Ovary (tissue), 9 donors: ENCODE measurements around the gene BRIP1. TPM values are rescaled to one million over a fixed set of nuclear protein-coding genes. Genes with fewer than 3 reads are reported as not detected.
"Not testable (repeated sequence)": the region's sequence is repeated elsewhere in the genome, so short reads cannot be mapped to it uniquely, and the experiment has no call there.

Experiments
- DNase-seq, 5 donors: peaks; one replicate each; pipeline ENCODE4 v3.0.0-alpha.2; 2019 to 2020
- H3K27ac ChIP-seq, 2 donors: fragments of 200-600 bp; one replicate each; pipeline versions ENCODE4 v1.5.1 to v1.8.0; 2019 to 2022
- H3K27me3 ChIP-seq: fragments of 200-600 bp; one replicate; pipeline ENCODE4 v1.8.0; 2022
- H3K36me3 ChIP-seq: fragments of 200-600 bp; sonication (generic); one replicate; pipeline ENCODE4 v1.5.1; 2019
- H3K4me1 ChIP-seq: one replicate; pipeline ENCODE4 v1.8.1; 2013; ENCODE audit warnings: mild to moderate bottlenecking, moderate library complexity; ENCODE audit not compliant: insufficient read depth
- H3K4me3 ChIP-seq: fragments of 200-600 bp; sonication (generic); one replicate; pipeline ENCODE4 v1.5.1; 2017
- H3K9me3 ChIP-seq, 2 donors: fragments of 200-600 bp in 1 of 2; sonication (generic) in 1 of 2; one replicate each; pipeline versions ENCODE4 v1.5.1 to v1.8.1; 2013 to 2019; ENCODE audit warnings: mild to moderate bottlenecking in 1 of 2, moderate library complexity in 1 of 2
- CTCF ChIP-seq, 3 donors: fragments of 450-650 bp in 2 of 3; fragments of 200-600 bp in 1 of 3; IDR thresholded peaks; one replicate each; pipeline versions ENCODE4 v1.5.1 to v1.8.0; 2016 to 2022; ENCODE audit warnings: antibody characterized with exemption in 3 of 3, mild to moderate bottlenecking in 1 of 3
- EP300 ChIP-seq: sonication (generic); formaldehyde crosslinking; IDR thresholded peaks from one replicate; pipeline ENCODE4 v1.6.1; 2017; ENCODE audit warnings: antibody characterized with exemption
- POLR2A ChIP-seq: fragments of 450-650 bp; IDR thresholded peaks from one replicate; pipeline ENCODE4 v1.6.1; 2017; ENCODE audit warnings: antibody characterized with exemption, mild to moderate bottlenecking, moderate library complexity
- WGBS, 3 donors: extraction: QIAGEN DNeasy Blood & Tissue Kit in 1 of 3; methylation state at CpG; one replicate each; pipeline versions ENCODE4 v1.1.5 to v1.1.7; 2013 to 2017; 5-methylcytosine and 5-hydroxymethylcytosine counted together
- intact Hi-C, 4 donors: fragments of 100-400 bp; cut with DNase I; formaldehyde crosslinking; loops; one replicate each; pipeline versions ENCODE4 v1.11.0 to v1.15.1; 2022 to 2023
- polyA plus RNA-seq, 2 donors: library from polyadenylated mRNA; stranded (reverse); fragments of 200-250 nt in 1 of 2; fragments of 350-450 nt in 1 of 2; fragmentation: Illumina TruSeq in 1 of 2; extraction: RNeasy Lipid Tissue Mini Kit (QIAGEN cat#74804) in 1 of 2; gene quantifications; one replicate each; pipeline ENCODE4 v1.2.3, GENCODE V29; 2013 to 2014
- total RNA-seq, 7 donors: library from RNA; depleted of rRNA in 2 of 7; stranded (reverse); fragments of >200 nt in 2 of 7; fragmentation: NEBNext Ultra II Directional in 3 of 7; extraction: Animal tissue kit (Norgen Biotek cat#: 25700) in 3 of 7; gene quantifications; one replicate each; pipeline versions ENCODE4 v1.1.0 to v1.2.4, GENCODE V29; 2016 to 2023
- donor health status: DM: no; HTN: no; CAD: no; lungs with moderate emphysema.
- donor health status: DM: no; HTN: no; CAD: no.
- donor health status: Bipolar disorder and iron deficiency.
- donor health status: DM: yes; HTN: yes; CAD: no.
- donor health status: DM: no; HTN: no; CAD: no.
- donor health status: DM: yes; HTN: yes; CAD: no.

BRIP1 gene
- total and polyA plus RNA-seq, 9 donors = 0.11 to 2.3 (median 1.1) TPM

GRCh38 chr17:61729690-61730268 lies 133.5 kb downstream of the BRIP1 start:
- TF ChIP-seq EP300 = no peak
- TF ChIP-seq POLR2A = no peak
- TF ChIP-seq CTCF (IDR thresholded peaks at IDR 0.05) = no peak
- H3K36me3 ChIP-seq = no peaks in the 10 kb centered on the region
- H3K4me1 ChIP-seq = no peaks in the 10 kb centered on the region
- intact Hi-C loops = no loop called here
- no peak for DNase-seq
- H3K9me3 ChIP-seq = no peaks in the 10 kb centered on the region
- H3K27me3 ChIP-seq = no peaks in the 10 kb centered on the region
- no peak overlapping the region for H3K4me3 ChIP-seq
- no peak overlapping the region for H3K27ac ChIP-seq
- WGBS, 3 donors = 84 to 89% (median 89%) methylated on average over 5 of the region's 5 CpGs

DNA sequence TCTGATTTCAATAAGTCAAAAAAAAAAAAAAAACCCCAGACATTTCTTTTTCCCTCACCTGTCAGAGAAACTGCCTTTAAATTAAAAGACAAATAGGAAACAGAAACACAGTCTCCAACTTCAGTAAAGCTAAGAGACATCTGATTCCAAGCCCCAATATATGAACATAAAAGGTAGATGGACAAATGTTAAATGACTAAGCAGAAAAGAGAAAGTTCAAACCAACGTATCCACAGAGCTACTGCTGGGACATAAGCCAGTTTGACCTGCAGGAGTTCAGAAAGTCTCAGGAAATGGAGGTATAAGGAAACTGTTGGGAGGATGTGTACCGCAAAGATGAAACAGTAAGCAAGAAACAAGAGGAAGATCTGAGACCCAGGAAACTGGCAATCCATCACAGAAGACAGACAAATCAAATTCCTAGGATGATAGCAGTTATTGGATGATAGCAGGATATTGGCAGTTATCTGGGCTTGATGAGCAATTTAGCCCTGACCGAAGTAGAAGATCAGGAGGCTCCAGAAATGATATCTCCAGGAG lies 135.0 kb downstream of the BRIP1 start:
- Histone ChIP-seq H3K4me1 (no peaks in the 10 kb centered on the region), H3K9me3 (no peaks in the 10 kb centered on the region), H3K27ac (no peak overlapping the region), H3K4me3 (no peak overlapping the region), H3K36me3 (no peaks in the 10 kb centered on the region), H3K27me3 (no peaks in the 10 kb centered on the region)
- no peak for TF ChIP-seq EP300
- TF ChIP-seq CTCF (IDR thresholded peaks at IDR 0.05) = no peak
- TF ChIP-seq POLR2A = no peak
- 85 to 88% (median 86%) methylated on average over 3 of the region's 3 CpGs for WGBS, 3 donors
- no peak for DNase-seq
- intact Hi-C loops = no loop called here

- H3K36me3 ChIP-seq, intact Hi-C loops, H3K27ac ChIP-seq, H3K27me3 ChIP-seq, H3K4me1 ChIP-seq, H3K9me3 ChIP-seq, DNase-seq, H3K4me3 ChIP-seq: not testable (repeated sequence)
- 97 to 98% (median 97%) methylated on average over 8 of the region's 8 CpGs for WGBS, 3 donors
These were observed 135.5 kb downstream of the BRIP1 start for GRCh38 chr17:61727798-61728197.

DNA sequence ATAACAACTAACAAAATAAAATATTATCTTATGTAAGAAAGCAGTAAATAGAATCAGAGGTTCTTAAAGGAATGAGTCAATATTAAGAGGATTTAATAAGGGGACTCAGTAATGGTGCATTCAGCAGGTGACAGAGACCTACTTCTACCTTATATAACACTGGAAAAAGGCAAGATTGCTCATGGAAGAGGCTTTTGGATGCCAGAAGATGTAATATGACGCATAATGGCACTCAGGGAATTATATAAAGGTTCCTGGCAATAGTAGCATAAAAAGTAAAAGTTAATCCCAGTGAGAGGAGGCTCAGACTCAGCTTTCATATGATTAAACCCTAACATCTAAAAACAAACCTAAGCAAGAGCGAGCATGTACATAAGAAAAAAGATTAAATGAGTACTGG lies 136.4 kb downstream of the BRIP1 start:
- no peak for TF ChIP-seq CTCF (IDR thresholded peaks at IDR 0.05)
- no peak for TF ChIP-seq POLR2A
- TF ChIP-seq EP300 = no peak
- H3K27me3 ChIP-seq = no peaks in the 10 kb centered on the region
- 93 to 97% (median 94%) methylated on average over 2 of the region's 2 CpGs for WGBS, 3 donors

DNA sequence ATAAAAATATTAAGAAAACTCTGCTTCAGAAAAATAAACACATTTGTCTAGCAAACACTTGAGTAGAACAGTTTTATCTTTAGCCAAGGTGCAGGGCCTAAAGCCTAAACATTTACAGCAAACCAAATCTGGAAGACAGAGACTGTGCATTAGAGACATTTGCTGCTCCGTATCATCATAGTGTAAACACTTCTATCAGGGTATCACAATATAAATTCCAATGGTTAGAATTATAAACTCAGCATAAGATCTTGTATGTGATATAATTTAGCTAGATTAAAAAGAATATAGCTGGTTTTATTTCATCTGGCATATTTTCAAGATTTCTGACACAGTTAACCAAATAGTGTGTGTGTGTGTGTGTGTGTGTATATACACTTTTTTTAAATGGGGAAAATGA lies 138.6 kb downstream of the BRIP1 start:
- no peaks in the 10 kb centered on the region for H3K27me3 ChIP-seq
- no peaks in the 10 kb centered on the region for H3K36me3 ChIP-seq
- DNase-seq = no peak
- TF ChIP-seq POLR2A (no peak), EP300 (no peak), CTCF (IDR thresholded peaks at IDR 0.05) (no peak)
- no peaks in the 10 kb centered on the region for H3K9me3 ChIP-seq
- no peaks in the 10 kb centered on the region for H3K4me1 ChIP-seq
- no peak overlapping the region for H3K4me3 ChIP-seq
- no peak overlapping the region for H3K27ac ChIP-seq
- 48 to 66% (median 65%) methylated on average over 1 of the region's 1 CpG for WGBS, 3 donors
- intact Hi-C loops = no loop called here

More for the DNA sequence above, 136.4 kb downstream of the BRIP1 start:
- intact Hi-C loops = no loop called here
- no peak for DNase-seq
- no peak overlapping the region for H3K27ac ChIP-seq
- no peaks in the 10 kb centered on the region for H3K4me1 ChIP-seq
- H3K36me3 ChIP-seq = no peaks in the 10 kb centered on the region
- no peak overlapping the region for H3K4me3 ChIP-seq
- no peaks in the 10 kb centered on the region for H3K9me3 ChIP-seq
